ENCODE results near the gene NECTIN2. TPM values are rescaled to one million over a fixed set of nuclear protein-coding genes. Genes with fewer than 3 reads are reported as not detected.

Gene NECTIN2
- total and polyA plus RNA-seq, 4 donors: 49.4 to 77.5 (median 55.5) TPM

GRCh38 chr19:44850641-44851109 lies 4.6 kb downstream of the NECTIN2 start:
- Histone ChIP-seq H3K9me3 (ENCODE audit: control insufficient read depth in 4 of 4, low read length in 3 of 4) (no peaks in the 10 kb centered on the region), H3K36me3 (ENCODE audit: control insufficient read depth in 4 of 4, insufficient read depth in 3 of 4, low read depth in 1 of 4, low read length in 3 of 4) (no peaks in the 10 kb centered on the region), H3K4me1 (ENCODE audit: control insufficient read depth in 4 of 4, insufficient read depth in 4 of 4, low read length in 3 of 4) (peaks cover 9 to 43% (median 30%) of the 10 kb centered on the region in 4 donors), H3K4me3 (ENCODE audit: low read depth in 1 of 3, low read length in 3 of 3) (no peak overlapping the region), H3K9ac (ENCODE audit: low read depth in 1 of 2, low read length in 2 of 2) (no peak overlapping the region), H3K27ac (ENCODE audit: low read depth in 1 of 2, low read length in 2 of 2) (no peak overlapping the region), H3K27me3 (ENCODE audit: control insufficient read depth in 4 of 4, insufficient read depth in 4 of 4, low read length in 3 of 4) (no peaks in the 10 kb centered on the region)
- no peak for DNase-seq (ENCODE audit: low spot score)
- no peak for TF ChIP-seq YY1 (IDR thresholded peaks at IDR 0.05)
- no peak for TF ChIP-seq CTCF (IDR thresholded peaks at IDR 0.05; ENCODE audit: low read depth, low read length, missing input control)
- TF ChIP-seq RAD21 (IDR thresholded peaks at IDR 0.05): no peak
- no peak for TF ChIP-seq NR2F2 (IDR thresholded peaks at IDR 0.05)
- TF ChIP-seq ATF3 (IDR thresholded peaks at IDR 0.05): no peak
- no peak for TF ChIP-seq GABPA (IDR thresholded peaks at IDR 0.05 in 1 of 2, conservative IDR thresholded peaks at IDR 0.05 in 1 of 2)
- no peak for TF ChIP-seq HNF4G (IDR thresholded peaks at IDR 0.05)
- TF ChIP-seq TAF1 (conservative IDR thresholded peaks at IDR 0.05): no peak
- 55% methylated on average over 8 of the region's 8 CpGs for WGBS

GRCh38 chr19:44851427-44851826 lies 5.3 kb downstream of the NECTIN2 start:
- TF ChIP-seq CTCF (IDR thresholded peaks at IDR 0.05; ENCODE audit: low read depth, low read length, missing input control) (no peak), REST (IDR thresholded peaks at IDR 0.05) (no peak), GABPA (IDR thresholded peaks at IDR 0.05 in 1 of 2, conservative IDR thresholded peaks at IDR 0.05 in 1 of 2) (no peak), HNF4G (IDR thresholded peaks at IDR 0.05) (no peak), TAF1 (conservative IDR thresholded peaks at IDR 0.05) (no peak)
- Histone ChIP-seq H3K27me3 (ENCODE audit: control insufficient read depth in 4 of 4, insufficient read depth in 4 of 4, low read length in 3 of 4) (no peaks in the 10 kb centered on the region), H3K9me3 (ENCODE audit: control insufficient read depth in 4 of 4, low read length in 3 of 4) (no peaks in the 10 kb centered on the region), H3K9ac (ENCODE audit: low read depth in 1 of 2, low read length in 2 of 2) (no peak overlapping the region), H3K36me3 (ENCODE audit: control insufficient read depth in 4 of 4, insufficient read depth in 3 of 4, low read depth in 1 of 4, low read length in 3 of 4) (no peaks in the 10 kb centered on the region), H3K27ac (ENCODE audit: low read depth in 1 of 2, low read length in 2 of 2) (no peak overlapping the region), H3K4me3 (ENCODE audit: low read depth in 1 of 3, low read length in 3 of 3) (no peak overlapping the region), H3K4me1 (ENCODE audit: control insufficient read depth in 4 of 4, insufficient read depth in 4 of 4, low read length in 3 of 4) (peaks cover 13 to 50% (median 36%) of the 10 kb centered on the region in 4 donors)
- DNase-seq (ENCODE audit: low spot score): no peak
- WGBS: 85% methylated on average over 2 of the region's 2 CpGs

All from liver (tissue), 9 donors.